Activated CD4-positive, alpha-beta T cell treated with anti-CD3 and anti-CD28 coated beads, Interleukin-2, amount 50 U/mL, for 16 hours (primary cell): Measurements from ENCODE around the gene SYNGR4.
A peak's percentile ranks its signal among the peaks of the same experiment; 100 is the strongest.
"Not testable (repeated sequence)": the region's sequence is repeated elsewhere in the genome, so short reads cannot be mapped to it uniquely, and the experiment has no call there.

ENCODE experiments used
- DNase-seq: peaks from one replicate; pipeline ENCODE4 v3.0.0-alpha.2; 2020

Gene SYNGR4

DNA sequence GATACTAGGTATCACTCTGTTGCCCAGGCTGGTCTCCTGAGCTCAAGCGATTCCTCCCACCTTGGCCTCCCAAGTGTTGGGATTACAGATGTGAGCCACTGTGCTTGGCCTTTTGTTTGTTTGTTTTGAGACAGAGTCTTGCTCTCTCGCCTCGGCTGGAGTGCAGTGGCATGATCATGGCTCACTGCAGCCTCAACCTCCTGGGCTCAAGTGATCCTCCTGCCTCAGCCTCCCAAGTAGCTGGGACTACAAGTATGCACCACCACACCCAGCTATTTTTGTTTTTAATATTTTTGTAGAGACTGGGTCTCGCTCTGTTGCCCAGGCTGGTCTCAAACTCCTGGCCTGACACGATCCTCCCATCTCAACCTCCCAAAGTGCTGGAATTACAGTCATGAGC, 7.6 kb downstream of the SYNGR4 start:
- DNase-seq = not testable (repeated sequence)

- no peak for DNase-seq
These were observed 8.7 kb downstream of the SYNGR4 start for GRCh38 chr19:48372904-48373303.

DNA sequence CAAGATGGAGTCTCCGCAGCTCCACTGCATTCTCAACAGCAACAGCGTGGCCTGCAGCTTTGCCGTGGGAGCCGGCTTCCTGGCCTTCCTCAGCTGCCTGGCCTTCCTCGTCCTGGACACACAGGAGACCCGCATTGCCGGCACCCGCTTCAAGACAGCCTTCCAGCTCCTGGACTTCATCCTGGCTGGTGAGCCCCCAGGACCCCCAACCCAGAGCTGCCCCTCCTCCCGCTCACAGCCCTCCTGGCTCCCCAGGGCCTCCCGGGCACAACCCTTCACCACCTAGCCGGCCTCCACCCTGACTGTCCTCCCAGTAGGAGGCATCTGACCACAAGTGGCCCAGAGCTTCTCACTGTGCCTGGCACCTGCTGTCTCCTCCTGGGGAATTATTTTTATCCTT, 9.4 kb downstream of the SYNGR4 start:
- DNase-seq = no peak

DNA sequence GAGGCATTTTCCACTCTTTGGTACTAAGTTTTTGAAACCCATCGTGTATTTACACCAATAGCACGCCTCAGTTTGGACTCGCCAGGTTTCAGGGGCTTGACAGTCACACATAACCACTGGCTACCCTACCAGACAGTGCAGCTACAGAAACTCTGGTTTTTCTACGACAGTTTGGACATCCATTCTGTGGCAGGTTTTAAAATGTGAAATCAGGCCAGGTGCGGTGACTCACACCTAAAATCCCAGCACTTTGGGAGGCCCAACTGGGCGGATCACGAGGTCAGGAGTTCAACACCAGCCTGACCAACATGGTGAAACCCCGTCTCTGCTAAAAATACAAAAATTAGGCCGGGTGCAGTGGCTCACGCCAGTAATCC, 14.0 kb downstream of the SYNGR4 start:
- no peak for DNase-seq

- no peak for DNase-seq
These were observed 14.9 kb downstream of the SYNGR4 start for GRCh38 chr19:48379058-48379457.

DNA sequence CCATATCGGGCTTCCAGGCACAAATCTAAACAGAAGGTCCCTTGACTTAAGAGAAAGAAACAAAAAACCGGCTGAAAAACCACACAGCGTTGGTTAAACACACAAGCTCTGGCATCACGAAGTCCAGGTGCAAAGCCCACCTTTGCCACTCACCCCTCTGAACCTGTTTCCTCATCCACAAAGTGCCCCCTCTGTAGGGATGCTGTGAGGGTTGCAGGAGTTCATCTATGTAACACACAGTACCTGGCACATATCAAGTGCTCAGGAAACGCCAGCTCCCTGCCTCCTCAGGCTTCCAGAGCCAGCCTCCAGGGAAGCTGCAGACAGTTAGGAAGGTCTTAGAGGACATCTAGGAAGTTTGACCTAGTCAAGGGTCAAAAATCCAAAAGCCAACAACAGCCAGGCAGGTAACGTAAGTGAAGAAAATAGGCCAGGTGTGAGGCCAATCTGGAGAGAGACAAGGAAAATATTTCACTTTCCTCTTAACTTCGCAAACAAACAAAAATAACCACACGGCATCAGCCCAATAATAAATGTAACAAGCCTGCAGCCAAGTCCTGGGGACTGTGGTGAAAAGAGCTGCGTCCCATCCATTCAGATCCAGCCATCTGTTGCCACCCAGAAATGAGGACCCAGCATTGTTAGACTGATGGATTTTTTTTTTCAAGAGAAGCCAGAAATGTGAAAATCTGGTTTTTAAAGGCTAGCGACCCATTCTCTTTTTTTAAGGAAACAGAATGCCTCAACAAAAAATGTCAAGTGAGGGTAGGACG, 17.2 kb downstream of the SYNGR4 start:
- no peak for DNase-seq

GRCh38 chr19:48382286-48382685, 18.1 kb downstream of the SYNGR4 start:
- no peak for DNase-seq

DNA sequence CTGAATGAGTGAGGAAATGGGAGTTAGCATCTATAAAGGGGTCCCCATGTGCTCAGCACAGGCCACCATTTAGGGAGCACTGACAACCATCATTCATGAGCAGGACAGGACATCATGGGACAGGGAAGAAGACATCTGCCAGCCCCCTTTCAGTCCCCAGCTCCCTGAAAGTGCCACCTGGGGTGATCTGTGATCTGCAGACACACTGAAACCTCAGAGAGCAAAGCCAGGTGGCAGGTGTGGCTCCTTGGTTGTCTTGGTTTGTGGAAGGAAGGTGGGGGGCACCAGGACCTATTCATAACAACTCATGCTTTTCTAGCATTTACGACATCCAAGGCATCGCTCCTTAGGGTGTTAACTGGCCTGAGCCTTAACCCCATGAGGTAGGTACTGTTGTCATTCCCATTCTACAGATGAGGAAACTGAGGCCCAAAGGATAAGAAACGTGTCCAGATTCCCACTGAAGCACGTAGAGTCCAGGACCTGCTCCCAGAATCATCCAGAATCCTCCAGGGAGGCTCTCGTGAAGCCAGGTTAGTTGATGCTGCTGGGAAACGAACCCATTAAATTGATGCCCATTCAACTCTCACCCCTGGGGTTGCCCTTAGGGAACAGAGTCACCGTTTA, 21.4 kb downstream of the SYNGR4 start:
- no peak for DNase-seq

GRCh38 chr19:48386981-48387380, 22.8 kb downstream of the SYNGR4 start:
- DNase-seq = no peak

DNA sequence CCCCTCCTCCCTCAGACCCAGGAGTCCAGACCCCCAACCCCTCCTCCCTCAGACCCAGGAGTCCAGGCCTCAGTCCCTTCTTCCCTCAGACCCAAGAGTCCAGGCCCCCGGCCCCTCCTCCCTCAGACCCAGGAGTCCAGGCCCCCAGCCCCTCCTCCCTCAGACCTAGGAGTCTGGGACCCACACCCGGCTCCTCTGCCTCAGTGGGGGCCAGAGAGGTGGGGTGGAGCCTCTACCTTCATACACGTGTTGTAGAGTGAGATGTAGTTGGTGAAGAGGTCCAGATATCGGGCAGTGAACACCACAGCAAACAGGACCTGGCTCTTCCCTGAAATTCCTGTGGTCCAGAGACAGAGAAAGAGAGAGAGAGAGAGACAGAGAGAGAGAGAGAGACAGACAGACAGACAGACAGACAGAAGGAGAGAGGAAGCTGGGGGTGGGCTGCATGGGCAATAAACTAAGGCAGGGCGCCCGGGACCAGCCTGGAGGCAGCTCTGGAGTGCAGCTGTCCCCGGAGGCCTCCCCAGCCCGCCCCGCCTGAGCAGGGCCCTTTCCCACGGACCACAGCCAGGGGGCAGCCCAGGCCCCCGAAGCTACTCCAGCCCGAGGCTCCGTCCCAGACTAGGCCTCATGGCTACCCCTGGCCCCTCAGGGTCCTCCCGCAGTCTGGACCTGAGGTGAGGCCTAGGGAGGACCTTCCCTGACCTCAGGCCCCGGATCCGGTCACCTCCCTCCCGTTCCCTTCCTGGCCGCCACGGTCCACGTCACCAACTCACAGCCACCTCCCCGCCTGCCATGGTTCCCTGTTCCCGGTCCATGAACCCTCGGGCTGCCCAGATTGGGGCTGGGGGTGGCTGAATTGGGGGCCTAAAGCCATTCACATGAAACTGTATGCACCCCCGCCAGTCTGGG, 26.3 kb downstream of the SYNGR4 start:
- peak; percentile 66 for DNase-seq

- DNase-seq = peak; percentile 76
These were observed 27.2 kb downstream of the SYNGR4 start, which contains the start of gene KDELR1 for GRCh38 chr19:48391100-48392005. TSS of gene KDELR1 (minus strand) at chr19:48391551. CDS start at chr19:48391358, 193 bp downstream.

DNA sequence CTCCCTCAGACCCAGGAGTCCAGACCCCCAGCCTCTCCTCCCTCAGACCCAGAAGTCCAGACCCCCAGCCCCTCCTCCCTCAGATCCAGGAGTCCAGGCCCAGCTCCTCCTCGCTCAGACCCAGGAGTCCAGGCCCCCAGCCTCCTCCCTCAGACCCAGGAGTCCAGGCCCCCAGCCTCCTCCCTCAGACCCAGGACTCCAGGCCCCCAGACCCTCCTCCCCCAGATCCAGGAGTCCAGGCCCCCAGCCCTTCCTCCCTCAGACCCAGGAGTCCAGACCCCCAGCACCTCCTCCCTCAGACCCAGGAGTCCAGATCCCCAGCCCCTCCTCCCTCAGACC, 27.8 kb downstream of the SYNGR4 start:
- not testable (repeated sequence) for DNase-seq

DNA sequence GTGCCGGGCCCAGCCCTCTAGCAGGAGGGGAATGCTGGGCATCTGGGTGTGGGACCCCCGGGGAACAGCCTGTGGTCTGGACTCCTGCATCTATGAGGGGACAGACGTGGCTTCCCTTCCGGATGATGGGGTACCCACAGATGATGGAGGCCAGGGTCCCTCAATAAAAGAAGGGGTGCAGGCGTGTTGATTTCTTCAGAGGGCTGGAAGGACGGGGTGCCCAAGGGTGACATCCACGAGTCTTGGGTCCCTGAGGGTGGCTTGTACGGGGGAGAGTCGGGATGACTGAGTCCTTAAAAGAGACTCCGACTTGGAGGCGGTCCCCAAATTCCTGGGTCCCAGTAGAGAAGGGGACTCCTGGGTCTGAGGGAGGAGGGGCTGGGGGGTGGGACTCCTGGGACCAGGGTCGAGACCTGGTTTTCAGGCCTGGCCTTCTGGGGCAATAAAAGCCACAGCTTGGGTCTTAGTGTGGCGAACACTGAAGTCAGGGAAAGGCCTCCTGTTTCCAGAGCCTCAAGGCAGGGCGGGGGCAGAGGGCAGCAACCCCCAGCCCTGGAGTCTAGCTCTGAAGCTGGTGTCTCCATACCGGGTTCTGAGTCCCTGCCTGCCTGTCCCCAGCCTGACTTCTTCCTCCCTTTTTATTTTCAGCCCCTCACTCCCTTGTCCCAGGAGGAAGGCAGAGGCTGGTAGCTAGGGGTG, 28.8 kb downstream of the SYNGR4 start:
- DNase-seq = no peak

DNA sequence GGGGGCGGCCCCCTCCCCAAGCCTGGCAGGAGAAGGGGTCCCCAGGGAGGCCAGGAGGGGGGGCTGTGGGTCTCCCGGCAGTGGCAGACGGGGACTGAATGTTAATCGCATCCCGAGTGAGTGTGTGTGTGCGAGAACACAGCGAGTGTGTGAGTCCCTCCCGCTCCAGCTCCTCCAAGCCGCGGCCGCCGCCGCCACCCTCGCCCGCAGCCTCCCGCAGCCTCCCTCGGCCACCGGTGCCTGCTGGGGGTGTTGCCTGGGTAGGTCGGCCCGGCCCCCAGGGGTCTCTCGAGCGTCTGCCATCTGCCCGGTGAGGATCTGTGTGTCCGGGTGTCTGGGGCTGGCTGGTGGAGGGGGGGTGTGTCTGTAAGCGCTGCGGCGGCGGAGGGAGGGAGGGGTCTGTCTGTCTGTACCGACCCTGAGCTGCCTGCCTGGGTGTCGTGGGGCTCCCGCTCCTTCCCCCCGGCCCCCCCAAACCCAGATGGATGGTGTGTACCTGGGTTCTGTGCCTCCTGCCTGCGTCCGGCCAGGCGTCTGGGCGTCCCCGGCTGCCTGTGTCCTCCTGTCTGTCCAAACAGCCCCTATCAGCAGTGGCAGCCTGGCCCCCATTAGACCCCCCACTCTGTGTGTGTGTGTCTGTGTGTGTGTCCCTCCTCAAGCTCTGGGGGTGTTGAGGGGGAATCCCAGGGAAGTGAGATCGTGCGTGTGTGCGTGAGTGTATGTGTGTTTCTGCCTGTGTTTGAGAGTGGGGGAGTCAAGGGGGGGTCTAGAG, 29.6 kb downstream of the SYNGR4 start, which contains the start of gene GRIN2D:
Gene GRIN2D, plus strand, starts transcription at position 110 of the 772 bp plus-strand sequence. CDS start 4,725 bp downstream, outside the sequence.
- DNase-seq = no peak

GRCh38 chr19:48394331-48395169, 30.4 kb downstream of the SYNGR4 start:
- no peak for DNase-seq

DNA sequence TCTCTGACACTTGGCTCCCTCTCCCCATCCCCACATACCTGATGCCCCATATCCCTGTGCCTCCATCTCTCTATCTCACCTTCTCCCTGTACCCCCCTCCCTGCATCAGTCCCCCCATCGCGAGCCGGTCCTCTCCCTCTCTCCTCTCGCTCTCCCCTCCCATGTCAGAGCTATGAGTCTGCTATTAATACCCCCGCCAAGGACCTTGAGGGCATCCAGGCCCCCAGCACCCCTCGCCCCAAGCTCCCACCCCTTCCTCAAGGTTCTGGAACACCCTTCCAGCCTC, 30.9 kb downstream of the SYNGR4 start:
- DNase-seq = no peak

DNA sequence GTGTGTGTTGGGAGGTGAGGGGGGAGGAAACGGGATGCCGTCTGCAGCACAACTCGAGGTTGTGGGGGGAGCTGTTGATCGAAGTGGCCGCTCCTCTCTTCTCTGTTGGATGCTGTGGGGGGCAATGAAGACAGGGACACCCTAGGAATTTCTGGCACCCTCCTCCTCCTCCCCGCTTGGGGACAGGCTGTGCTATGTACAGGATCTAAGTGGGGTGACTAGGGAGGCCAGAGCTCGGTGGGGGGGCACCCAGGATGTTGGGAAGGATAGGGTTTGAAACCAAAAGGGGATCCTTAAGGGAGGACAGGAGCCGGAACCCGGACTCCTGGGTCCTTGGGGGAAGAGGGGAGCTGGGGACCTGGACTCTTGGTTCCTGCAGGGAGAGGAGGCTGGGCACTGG, 31.3 kb downstream of the SYNGR4 start:
- DNase-seq = no peak

GRCh38 chr19:48396016-48396823, 32.1 kb downstream of the SYNGR4 start:
- DNase-seq = no peak

DNA sequence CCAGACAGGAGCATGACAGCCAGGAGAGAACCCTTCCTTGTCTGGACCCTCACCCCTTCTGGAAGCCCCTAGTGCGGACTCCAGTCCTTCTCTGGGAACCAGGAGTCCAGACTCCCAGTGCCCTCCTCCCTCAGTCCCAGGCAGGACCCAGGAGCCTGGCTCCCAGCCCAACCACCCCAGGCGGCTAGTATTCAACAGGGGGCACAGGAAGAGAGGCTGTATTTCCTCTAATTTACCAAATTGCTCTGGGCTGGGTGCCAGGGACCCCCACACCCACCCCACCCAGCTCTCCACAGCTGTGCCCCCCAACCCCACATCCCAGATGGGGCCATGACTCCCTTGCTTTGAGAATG, 32.6 kb downstream of the SYNGR4 start:
- DNase-seq = no peak
